ENCODE measurements around the gene NR5A1. TPM values are rescaled to one million over a fixed set of nuclear protein-coding genes. Genes with fewer than 3 reads are reported as not detected.

Gene NR5A1
- total and polyA plus RNA-seq, 2 experiments from 2014 or later, result 0.21 TPM; not detected in 1

DNA sequence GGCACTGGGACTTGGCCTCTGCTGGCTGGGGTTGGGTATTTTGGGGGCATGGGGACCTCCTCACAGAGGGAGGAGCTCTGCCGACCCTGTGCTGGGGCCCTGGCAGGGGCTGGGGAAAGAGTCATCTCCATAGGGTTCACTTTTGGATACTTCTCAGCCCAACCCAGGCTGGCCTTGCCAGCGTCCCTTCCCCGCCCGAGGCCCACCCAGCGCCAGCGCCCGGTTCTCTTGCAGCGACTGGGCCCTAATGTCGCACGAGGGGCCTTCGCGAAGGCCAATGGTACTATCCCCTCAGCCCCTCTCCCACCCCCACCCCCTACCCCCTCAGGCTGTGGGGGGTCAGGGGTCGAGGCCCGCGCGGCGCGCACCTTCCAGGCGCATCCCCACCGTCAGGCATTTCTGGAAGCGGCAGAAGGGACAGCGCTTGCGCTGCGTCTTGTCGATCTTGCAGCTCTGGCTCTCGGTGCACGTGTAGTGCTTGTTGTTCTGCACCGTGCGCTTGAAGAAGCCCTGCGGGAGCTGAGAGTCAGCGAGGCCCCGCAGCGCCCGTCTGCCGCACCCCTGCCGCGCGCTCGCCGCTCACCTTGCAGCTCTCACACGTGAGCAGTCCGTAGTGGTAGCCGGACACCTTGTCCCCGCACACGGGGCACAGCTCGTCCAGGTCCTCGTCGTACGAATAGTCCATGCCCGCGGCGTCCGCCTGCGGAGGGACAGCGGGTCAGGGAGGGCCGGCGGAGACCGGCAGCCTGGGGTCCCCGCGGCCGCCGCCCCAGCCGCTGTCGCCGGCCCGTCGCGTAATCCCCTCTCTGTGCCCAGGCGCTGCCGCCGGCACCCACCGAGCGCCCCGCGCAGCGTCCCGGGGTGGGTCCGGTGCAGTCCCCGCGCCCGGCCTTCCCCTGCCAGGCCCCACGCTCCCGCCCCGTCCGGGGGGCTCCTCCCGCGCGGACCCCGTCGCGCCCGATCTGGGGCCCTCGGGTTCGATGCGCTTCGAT is 4.2 kb downstream of the NR5A1 start:
- TF ChIP-seq, protein P1, sequence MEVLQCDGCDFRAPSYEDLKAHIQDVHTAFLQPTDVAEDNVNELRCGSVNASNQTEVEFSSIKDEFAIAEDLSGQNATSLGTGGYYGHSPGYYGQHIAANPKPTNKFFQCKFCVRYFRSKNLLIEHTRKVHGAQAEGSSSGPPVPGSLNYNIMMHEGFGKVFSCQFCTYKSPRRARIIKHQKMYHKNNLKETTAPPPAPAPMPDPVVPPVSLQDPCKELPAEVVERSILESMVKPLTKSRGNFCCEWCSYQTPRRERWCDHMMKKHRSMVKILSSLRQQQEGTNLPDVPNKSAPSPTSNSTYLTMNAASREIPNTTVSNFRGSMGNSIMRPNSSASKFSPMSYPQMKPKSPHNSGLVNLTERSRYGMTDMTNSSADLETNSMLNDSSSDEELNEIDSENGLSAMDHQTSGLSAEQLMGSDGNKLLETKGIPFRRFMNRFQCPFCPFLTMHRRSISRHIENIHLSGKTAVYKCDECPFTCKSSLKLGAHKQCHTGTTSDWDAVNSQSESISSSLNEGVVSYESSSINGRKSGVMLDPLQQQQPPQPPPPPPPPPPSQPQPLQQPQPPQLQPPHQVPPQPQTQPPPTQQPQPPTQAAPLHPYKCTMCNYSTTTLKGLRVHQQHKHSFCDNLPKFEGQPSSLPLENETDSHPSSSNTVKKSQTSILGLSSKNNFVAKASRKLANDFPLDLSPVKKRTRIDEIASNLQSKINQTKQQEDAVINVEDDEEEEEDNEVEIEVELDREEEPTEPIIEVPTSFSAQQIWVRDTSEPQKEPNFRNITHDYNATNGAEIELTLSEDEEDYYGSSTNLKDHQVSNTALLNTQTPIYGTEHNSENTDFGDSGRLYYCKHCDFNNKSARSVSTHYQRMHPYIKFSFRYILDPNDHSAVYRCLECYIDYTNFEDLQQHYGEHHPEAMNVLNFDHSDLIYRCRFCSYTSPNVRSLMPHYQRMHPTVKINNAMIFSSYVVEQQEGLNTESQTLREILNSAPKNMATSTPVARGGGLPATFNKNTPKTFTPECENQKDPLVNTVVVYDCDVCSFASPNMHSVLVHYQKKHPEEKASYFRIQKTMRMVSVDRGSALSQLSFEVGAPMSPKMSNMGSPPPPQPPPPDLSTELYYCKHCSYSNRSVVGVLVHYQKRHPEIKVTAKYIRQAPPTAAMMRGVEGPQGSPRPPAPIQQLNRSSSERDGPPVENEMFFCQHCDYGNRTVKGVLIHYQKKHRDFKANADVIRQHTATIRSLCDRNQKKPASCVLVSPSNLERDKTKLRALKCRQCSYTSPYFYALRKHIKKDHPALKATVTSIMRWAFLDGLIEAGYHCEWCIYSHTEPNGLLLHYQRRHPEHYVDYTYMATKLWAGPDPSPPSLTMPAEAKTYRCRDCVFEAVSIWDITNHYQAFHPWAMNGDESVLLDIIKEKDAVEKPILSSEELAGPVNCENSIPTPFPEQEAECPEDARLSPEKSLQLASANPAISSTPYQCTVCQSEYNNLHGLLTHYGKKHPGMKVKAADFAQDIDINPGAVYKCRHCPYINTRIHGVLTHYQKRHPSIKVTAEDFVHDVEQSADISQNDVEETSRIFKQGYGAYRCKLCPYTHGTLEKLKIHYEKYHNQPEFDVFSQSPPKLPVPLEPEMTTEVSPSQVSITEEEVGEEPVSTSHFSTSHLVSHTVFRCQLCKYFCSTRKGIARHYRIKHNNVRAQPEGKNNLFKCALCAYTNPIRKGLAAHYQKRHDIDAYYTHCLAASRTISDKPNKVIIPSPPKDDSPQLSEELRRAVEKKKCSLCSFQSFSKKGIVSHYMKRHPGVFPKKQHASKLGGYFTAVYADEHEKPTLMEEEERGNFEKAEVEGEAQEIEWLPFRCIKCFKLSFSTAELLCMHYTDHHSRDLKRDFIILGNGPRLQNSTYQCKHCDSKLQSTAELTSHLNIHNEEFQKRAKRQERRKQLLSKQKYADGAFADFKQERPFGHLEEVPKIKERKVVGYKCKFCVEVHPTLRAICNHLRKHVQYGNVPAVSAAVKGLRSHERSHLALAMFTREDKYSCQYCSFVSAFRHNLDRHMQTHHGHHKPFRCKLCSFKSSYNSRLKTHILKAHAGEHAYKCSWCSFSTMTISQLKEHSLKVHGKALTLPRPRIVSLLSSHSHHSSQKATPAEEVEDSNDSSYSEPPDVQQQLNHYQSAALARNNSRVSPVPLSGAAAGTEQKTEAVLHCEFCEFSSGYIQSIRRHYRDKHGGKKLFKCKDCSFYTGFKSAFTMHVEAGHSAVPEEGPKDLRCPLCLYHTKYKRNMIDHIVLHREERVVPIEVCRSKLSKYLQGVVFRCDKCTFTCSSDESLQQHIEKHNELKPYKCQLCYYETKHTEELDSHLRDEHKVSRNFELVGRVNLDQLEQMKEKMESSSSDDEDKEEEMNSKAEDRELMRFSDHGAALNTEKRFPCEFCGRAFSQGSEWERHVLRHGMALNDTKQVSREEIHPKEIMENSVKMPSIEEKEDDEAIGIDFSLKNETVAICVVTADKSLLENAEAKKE (CRISPR knock-in tag; IDR thresholded peaks at IDR 0.05), result no peak
- TF ChIP-seq, protein P2, sequence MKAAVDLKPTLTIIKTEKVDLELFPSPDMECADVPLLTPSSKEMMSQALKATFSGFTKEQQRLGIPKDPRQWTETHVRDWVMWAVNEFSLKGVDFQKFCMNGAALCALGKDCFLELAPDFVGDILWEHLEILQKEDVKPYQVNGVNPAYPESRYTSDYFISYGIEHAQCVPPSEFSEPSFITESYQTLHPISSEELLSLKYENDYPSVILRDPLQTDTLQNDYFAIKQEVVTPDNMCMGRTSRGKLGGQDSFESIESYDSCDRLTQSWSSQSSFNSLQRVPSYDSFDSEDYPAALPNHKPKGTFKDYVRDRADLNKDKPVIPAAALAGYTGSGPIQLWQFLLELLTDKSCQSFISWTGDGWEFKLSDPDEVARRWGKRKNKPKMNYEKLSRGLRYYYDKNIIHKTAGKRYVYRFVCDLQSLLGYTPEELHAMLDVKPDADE (IDR thresholded peaks at IDR 0.05), result no peak
- TF ChIP-seq EZH2 (IDR thresholded peaks at IDR 0.05; ENCODE audit: low read depth, unreplicated experiment) (peak; percentile 57), ZNF331 (CRISPR knock-in tag; IDR thresholded peaks at IDR 0.05; ENCODE audit: low read depth) (no peak), POLR2AphosphoS5 (IDR thresholded peaks at IDR 0.05; ENCODE audit: low read depth) (no peak), EZH2phosphoT487 (IDR thresholded peaks at IDR 0.05; ENCODE audit: unreplicated experiment) (peak; percentile 84), ZNF114 (CRISPR knock-in tag; IDR thresholded peaks at IDR 0.05) (no peak)
- TF ChIP-seq, protein P3, sequence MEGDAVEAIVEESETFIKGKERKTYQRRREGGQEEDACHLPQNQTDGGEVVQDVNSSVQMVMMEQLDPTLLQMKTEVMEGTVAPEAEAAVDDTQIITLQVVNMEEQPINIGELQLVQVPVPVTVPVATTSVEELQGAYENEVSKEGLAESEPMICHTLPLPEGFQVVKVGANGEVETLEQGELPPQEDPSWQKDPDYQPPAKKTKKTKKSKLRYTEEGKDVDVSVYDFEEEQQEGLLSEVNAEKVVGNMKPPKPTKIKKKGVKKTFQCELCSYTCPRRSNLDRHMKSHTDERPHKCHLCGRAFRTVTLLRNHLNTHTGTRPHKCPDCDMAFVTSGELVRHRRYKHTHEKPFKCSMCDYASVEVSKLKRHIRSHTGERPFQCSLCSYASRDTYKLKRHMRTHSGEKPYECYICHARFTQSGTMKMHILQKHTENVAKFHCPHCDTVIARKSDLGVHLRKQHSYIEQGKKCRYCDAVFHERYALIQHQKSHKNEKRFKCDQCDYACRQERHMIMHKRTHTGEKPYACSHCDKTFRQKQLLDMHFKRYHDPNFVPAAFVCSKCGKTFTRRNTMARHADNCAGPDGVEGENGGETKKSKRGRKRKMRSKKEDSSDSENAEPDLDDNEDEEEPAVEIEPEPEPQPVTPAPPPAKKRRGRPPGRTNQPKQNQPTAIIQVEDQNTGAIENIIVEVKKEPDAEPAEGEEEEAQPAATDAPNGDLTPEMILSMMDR (conservative IDR thresholded peaks at IDR 0.05; ENCODE audit: low read depth in 2 of 2), result no peak
- TF ChIP-seq, protein P4, sequence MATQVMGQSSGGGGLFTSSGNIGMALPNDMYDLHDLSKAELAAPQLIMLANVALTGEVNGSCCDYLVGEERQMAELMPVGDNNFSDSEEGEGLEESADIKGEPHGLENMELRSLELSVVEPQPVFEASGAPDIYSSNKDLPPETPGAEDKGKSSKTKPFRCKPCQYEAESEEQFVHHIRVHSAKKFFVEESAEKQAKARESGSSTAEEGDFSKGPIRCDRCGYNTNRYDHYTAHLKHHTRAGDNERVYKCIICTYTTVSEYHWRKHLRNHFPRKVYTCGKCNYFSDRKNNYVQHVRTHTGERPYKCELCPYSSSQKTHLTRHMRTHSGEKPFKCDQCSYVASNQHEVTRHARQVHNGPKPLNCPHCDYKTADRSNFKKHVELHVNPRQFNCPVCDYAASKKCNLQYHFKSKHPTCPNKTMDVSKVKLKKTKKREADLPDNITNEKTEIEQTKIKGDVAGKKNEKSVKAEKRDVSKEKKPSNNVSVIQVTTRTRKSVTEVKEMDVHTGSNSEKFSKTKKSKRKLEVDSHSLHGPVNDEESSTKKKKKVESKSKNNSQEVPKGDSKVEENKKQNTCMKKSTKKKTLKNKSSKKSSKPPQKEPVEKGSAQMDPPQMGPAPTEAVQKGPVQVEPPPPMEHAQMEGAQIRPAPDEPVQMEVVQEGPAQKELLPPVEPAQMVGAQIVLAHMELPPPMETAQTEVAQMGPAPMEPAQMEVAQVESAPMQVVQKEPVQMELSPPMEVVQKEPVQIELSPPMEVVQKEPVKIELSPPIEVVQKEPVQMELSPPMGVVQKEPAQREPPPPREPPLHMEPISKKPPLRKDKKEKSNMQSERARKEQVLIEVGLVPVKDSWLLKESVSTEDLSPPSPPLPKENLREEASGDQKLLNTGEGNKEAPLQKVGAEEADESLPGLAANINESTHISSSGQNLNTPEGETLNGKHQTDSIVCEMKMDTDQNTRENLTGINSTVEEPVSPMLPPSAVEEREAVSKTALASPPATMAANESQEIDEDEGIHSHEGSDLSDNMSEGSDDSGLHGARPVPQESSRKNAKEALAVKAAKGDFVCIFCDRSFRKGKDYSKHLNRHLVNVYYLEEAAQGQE (IDR thresholded peaks at IDR 0.05; ENCODE audit: unreplicated experiment), result no peak
- H2AFZ ChIP-seq, result peak overlapping the region; percentile 97
- Mint-ChIP-seq H3K27me3 (ENCODE audit: insufficient read depth, low read depth, poor library complexity) (peaks cover 53% of the 10 kb centered on the region), H3K27ac (no peak overlapping the region), H3K4me3 (peak overlapping the region; percentile 75), H3K9me3 (peaks cover 3% of the 10 kb centered on the region; the same call in 2 of the 3 replicates), H3K4me1 (peaks cover 19% of the 10 kb centered on the region), H3K36me3 (ENCODE audit: low read depth) (no peaks in the 10 kb centered on the region; the same call in 2 of the 3 replicates)
- peak overlapping the region; percentile 83 for H3K4me2 ChIP-seq
- H3K27ac ChIP-seq (ENCODE audit: low read depth), result no peak overlapping the region
- H4K20me1 ChIP-seq (replicated peaks; ENCODE audit: insufficient read depth), result no peaks in the 10 kb centered on the region; the same call in 1 of the 2 replicates
- peak; percentile 74 for DNase-seq (ENCODE audit: low spot score)
- H3F3A ChIP-seq (replicated peaks; ENCODE audit: low read depth), result 0 out of 2 replicates have a peak, but pooled peaks cover 3% of the 10 kb centered on the region
- peak overlapping the region; percentile 57 for H3K4me3 ChIP-seq
- H3K4me1 ChIP-seq (ENCODE audit: insufficient read depth), result peaks cover 7% of the 10 kb centered on the region; the same call in 1 of the 2 replicates
- ATAC-seq, result peak; percentile 24
- no peaks in the 10 kb centered on the region for H3K36me3 ChIP-seq (ENCODE audit: insufficient read depth)
- H3K79me2 ChIP-seq (replicated peaks; ENCODE audit: insufficient read depth), result no peaks in the 10 kb centered on the region
- peaks cover 62% of the 10 kb centered on the region for H3K27me3 ChIP-seq (ENCODE audit: insufficient read depth)
- no peaks in the 10 kb centered on the region for H3K9me2 ChIP-seq (ENCODE audit: insufficient read depth)

Measured in GM23338 (cell line).